ENCODE measurements around the gene GSG1L. TPM values are rescaled to one million over a fixed set of nuclear protein-coding genes. Genes with fewer than 3 reads are reported as not detected.

The GSG1L gene
- polyA plus RNA-seq, 1 donor (not counting 4 experiments of a cell fraction or from before 2014, with no cell fraction given) = not detected

DNA sequence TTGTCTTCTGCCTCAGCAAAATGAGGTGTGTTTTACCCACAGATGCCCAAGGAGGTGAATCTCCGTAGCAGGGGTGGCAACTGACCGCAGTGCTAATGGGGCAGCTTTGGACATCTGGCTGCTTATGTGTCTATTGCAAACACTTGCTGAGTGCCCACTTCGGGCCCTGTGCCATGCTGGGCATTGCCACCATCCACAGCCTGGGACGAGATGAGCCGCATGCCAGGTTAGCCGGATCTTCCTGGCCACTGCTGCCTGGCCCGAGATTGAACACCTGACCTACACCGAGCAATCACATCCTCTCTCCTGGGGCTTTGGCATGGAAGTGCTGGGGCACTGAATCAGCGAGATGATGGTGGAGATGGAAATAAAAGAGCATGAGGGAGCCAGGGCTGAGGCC lies 238.7 kb downstream of the GSG1L start:
- no peak overlapping the region for H3K4me3 ChIP-seq (ENCODE audit: control insufficient read depth in 2 of 3, extremely low read depth in 1 of 3, insufficient read depth in 2 of 3, low read depth in 1 of 3, low read length in 3 of 3)
- FAIRE-seq (no peak), DNase-seq (ENCODE audit: low read depth, low spot score) (no peak)
- no peak overlapping the region for H3K4me2 ChIP-seq (ENCODE audit: control insufficient read depth, extremely low read depth, insufficient read depth, low read depth, low read length)
- H3K9me1 ChIP-seq (ENCODE audit: control insufficient read depth, extremely low read depth, insufficient read depth, low read length) = no peaks in the 10 kb centered on the region
- H3K9me3 ChIP-seq (ENCODE audit: control insufficient read depth, low read depth, low read length) = no peaks in the 10 kb centered on the region
- H3K9ac ChIP-seq (ENCODE audit: control insufficient read depth, extremely low read depth, insufficient read depth, low read length) = no peak overlapping the region
- no peaks in the 10 kb centered on the region for H3K27me3 ChIP-seq (ENCODE audit: control insufficient read depth, extremely low read depth, insufficient read depth, low read length)
- H2AFZ ChIP-seq (ENCODE audit: control insufficient read depth, low read length) = no peak overlapping the region
- H4K20me1 ChIP-seq (ENCODE audit: control insufficient read depth, extremely low read depth, insufficient read depth, low read length) = no peaks in the 10 kb centered on the region
- dilution Hi-C loops (cut with MboI; ENCODE audit: extremely low pct_ligation_motif_present, low sequenced_read_pairs) = no loop called here
- H3K36me3 ChIP-seq (ENCODE audit: control insufficient read depth in 2 of 2, extremely low read depth in 1 of 2, insufficient read depth in 2 of 2, low read length in 2 of 2) = no peaks in the 10 kb centered on the region
- no peak overlapping the region for H3K27ac ChIP-seq (ENCODE audit: control insufficient read depth, insufficient read depth, low read length)
- H3K79me2 ChIP-seq (ENCODE audit: control insufficient read depth, insufficient read depth, low read length) = no peaks in the 10 kb centered on the region
- TF ChIP-seq EZH2 (IDR thresholded peaks at IDR 0.05; ENCODE audit: low read length) (no peak), CTCF (optimal IDR thresholded peaks at IDR 0.05 in 1 of 3, IDR thresholded peaks at IDR 0.05 in 1 of 3, conservative IDR thresholded peaks at IDR 0.05 in 1 of 3; ENCODE audit: extremely low read depth in 1 of 3, insufficient read depth in 2 of 3, low read length in 3 of 3) (no peak)
- H3K4me1 ChIP-seq (ENCODE audit: control insufficient read depth, extremely low read depth, insufficient read depth, low read length) = no peaks in the 10 kb centered on the region

GRCh38 chr16:27824006-27824405 lies 239.5 kb downstream of the GSG1L start:
- TF ChIP-seq EZH2 (IDR thresholded peaks at IDR 0.05; ENCODE audit: low read length) (no peak), CTCF (optimal IDR thresholded peaks at IDR 0.05 in 1 of 3, IDR thresholded peaks at IDR 0.05 in 1 of 3, conservative IDR thresholded peaks at IDR 0.05 in 1 of 3; ENCODE audit: extremely low read depth in 1 of 3, insufficient read depth in 2 of 3, low read length in 3 of 3) (no peak)
- Histone ChIP-seq H2AFZ (ENCODE audit: control insufficient read depth, low read length) (no peak overlapping the region), H3K27ac (ENCODE audit: control insufficient read depth, insufficient read depth, low read length) (no peak overlapping the region), H3K4me3 (ENCODE audit: control insufficient read depth in 2 of 3, extremely low read depth in 1 of 3, insufficient read depth in 2 of 3, low read depth in 1 of 3, low read length in 3 of 3) (no peak overlapping the region), H3K4me1 (ENCODE audit: control insufficient read depth, extremely low read depth, insufficient read depth, low read length) (no peaks in the 10 kb centered on the region), H4K20me1 (ENCODE audit: control insufficient read depth, extremely low read depth, insufficient read depth, low read length) (no peaks in the 10 kb centered on the region), H3K36me3 (ENCODE audit: control insufficient read depth in 2 of 2, extremely low read depth in 1 of 2, insufficient read depth in 2 of 2, low read length in 2 of 2) (no peaks in the 10 kb centered on the region), H3K9me3 (ENCODE audit: control insufficient read depth, low read depth, low read length) (no peaks in the 10 kb centered on the region), H3K9me1 (ENCODE audit: control insufficient read depth, extremely low read depth, insufficient read depth, low read length) (no peaks in the 10 kb centered on the region), H3K9ac (ENCODE audit: control insufficient read depth, extremely low read depth, insufficient read depth, low read length) (no peak overlapping the region), H3K79me2 (ENCODE audit: control insufficient read depth, insufficient read depth, low read length) (no peaks in the 10 kb centered on the region), H3K4me2 (ENCODE audit: control insufficient read depth, extremely low read depth, insufficient read depth, low read depth, low read length) (no peak overlapping the region), H3K27me3 (ENCODE audit: control insufficient read depth, extremely low read depth, insufficient read depth, low read length) (no peaks in the 10 kb centered on the region)
- dilution Hi-C loops (cut with MboI; ENCODE audit: extremely low pct_ligation_motif_present, low sequenced_read_pairs) = no loop called here
- FAIRE-seq (no peak), DNase-seq (ENCODE audit: low read depth, low spot score) (no peak)

Data from keratinocyte (primary cell).